ENCODE data around the gene GSE1.

Gene GSE1

GRCh38 chr16:85663891-85664321, 50.8 kb downstream of the GSE1 start:
- no peak for DNase-seq

- no peak for DNase-seq
Measured at GRCh38 chr16:85664580-85665372, 51.7 kb downstream of the GSE1 start.

GRCh38 chr16:85665373-85665740, 52.2 kb downstream of the GSE1 start:
- DNase-seq = no peak

- DNase-seq = no peak
Measured at GRCh38 chr16:85665929-85666328, 52.8 kb downstream of the GSE1 start.

GRCh38 chr16:85667261-85667660, 54.1 kb downstream of the GSE1 start:
- no peak for DNase-seq

- no peak for DNase-seq
Measured at GRCh38 chr16:85667841-85668413, 54.8 kb downstream of the GSE1 start.

GRCh38 chr16:85668676-85669424, 55.7 kb downstream of the GSE1 start:
- DNase-seq = no peak

GRCh38 chr16:85670840-85671239, 57.7 kb downstream of the GSE1 start:
- no peak for DNase-seq

GRCh38 chr16:85673529-85674417, 60.7 kb downstream of the GSE1 start:
- no peak for DNase-seq

- no peak for DNase-seq
Measured at GRCh38 chr16:85674418-85674755, 61.3 kb downstream of the GSE1 start.

- no peak for DNase-seq
Measured at GRCh38 chr16:85674828-85675227, 61.7 kb downstream of the GSE1 start.

- DNase-seq = no peak
Measured at GRCh38 chr16:85675251-85675874, 62.2 kb downstream of the GSE1 start.

- no peak for DNase-seq
Measured at GRCh38 chr16:85676466-85676865, 63.3 kb downstream of the GSE1 start.

- DNase-seq = no peak
Measured at GRCh38 chr16:85677383-85677967, 64.4 kb downstream of the GSE1 start.

- DNase-seq = no peak
Measured at GRCh38 chr16:85678016-85678415, 64.9 kb downstream of the GSE1 start.

- no peak for DNase-seq
Measured at GRCh38 chr16:85678821-85679220, 65.7 kb downstream of the GSE1 start.

- no peak for DNase-seq
Measured at GRCh38 chr16:85679870-85680269, 66.7 kb downstream of the GSE1 start.

- DNase-seq = no peak
Measured at GRCh38 chr16:85680352-85680944, 67.3 kb downstream of the GSE1 start.

GRCh38 chr16:85681255-85681654, 68.1 kb downstream of the GSE1 start:
- DNase-seq = no peak

- DNase-seq = no peak
Measured at GRCh38 chr16:85682516-85682915, 69.4 kb downstream of the GSE1 start.

- DNase-seq = no peak
Measured at GRCh38 chr16:85683363-85683762, 70.2 kb downstream of the GSE1 start.

- DNase-seq = no peak
Measured at GRCh38 chr16:85685251-85685650, 72.1 kb downstream of the GSE1 start.

Measured in activated CD4-positive, alpha-beta T cell treated with anti-CD3 and anti-CD28 coated beads for 1 hour (primary cell).